ENCODE data around the gene TRPM4.

DNA sequence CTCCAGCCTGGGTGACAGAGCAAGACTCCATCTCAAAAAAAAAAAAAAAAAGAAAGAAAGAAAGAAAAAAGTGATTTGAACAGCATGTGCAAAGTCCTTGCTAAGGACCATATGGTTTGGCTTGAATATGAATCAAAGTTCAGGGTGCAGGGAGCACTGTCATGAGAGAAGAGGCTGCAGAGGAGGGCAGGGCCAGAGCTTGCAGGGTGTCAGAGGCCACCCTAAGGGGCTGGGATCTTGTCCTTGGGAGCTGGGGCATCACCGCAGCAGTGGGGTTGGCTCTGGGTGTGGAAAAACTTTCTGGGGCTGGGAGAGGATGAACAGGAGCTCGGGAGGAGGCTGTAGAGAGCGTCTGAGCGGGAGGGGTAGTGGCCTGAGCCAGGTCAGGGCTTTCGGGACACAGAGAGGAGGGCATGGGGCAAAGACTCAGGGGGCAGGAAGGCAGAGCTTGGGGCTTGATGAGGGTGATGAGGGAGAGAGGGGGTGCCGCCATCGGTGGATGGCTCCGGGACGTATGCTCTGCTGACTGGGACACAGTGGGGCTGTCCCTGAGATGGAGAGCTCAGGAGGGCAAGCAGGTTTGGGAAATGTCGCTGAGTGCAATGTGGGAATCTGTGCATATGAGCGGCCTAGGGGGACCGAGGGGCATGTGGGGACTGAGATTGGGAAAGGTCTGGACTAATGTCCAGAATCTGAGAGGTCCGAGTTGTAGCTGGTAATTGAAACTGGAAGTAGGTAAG is 3.0 kb downstream of the TRPM4 start:
- TF ChIP-seq POLR2AphosphoS5 (IDR thresholded peaks at IDR 0.05; ENCODE audit: low read depth, low read length) (no peak), SIN3A (IDR thresholded peaks at IDR 0.05; ENCODE audit: borderline replicate concordance, insufficient read depth, low read length) (no peak)
- TF ChIP-seq, protein P1, sequence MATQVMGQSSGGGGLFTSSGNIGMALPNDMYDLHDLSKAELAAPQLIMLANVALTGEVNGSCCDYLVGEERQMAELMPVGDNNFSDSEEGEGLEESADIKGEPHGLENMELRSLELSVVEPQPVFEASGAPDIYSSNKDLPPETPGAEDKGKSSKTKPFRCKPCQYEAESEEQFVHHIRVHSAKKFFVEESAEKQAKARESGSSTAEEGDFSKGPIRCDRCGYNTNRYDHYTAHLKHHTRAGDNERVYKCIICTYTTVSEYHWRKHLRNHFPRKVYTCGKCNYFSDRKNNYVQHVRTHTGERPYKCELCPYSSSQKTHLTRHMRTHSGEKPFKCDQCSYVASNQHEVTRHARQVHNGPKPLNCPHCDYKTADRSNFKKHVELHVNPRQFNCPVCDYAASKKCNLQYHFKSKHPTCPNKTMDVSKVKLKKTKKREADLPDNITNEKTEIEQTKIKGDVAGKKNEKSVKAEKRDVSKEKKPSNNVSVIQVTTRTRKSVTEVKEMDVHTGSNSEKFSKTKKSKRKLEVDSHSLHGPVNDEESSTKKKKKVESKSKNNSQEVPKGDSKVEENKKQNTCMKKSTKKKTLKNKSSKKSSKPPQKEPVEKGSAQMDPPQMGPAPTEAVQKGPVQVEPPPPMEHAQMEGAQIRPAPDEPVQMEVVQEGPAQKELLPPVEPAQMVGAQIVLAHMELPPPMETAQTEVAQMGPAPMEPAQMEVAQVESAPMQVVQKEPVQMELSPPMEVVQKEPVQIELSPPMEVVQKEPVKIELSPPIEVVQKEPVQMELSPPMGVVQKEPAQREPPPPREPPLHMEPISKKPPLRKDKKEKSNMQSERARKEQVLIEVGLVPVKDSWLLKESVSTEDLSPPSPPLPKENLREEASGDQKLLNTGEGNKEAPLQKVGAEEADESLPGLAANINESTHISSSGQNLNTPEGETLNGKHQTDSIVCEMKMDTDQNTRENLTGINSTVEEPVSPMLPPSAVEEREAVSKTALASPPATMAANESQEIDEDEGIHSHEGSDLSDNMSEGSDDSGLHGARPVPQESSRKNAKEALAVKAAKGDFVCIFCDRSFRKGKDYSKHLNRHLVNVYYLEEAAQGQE (IDR thresholded peaks at IDR 0.05; ENCODE audit: insufficient read depth in 1 of 2, low read depth in 2 of 2, low read length in 2 of 2) = no peak
